Epithelial cell of alveolus of lung (primary cell): ENCODE measurements around the gene SHBG. TPM values are rescaled to one million over a fixed set of nuclear protein-coding genes. Genes with fewer than 3 reads are reported as not detected.

Experiments
- total RNA-seq: library from RNA; depleted of rRNA; stranded (reverse); fragments of >200 nt; gene quantifications from 2 replicates; pipeline ENCODE4 v1.2.1, GENCODE V29; 2015

The SHBG gene
- 0.26 and 1.4 TPM in 2 replicates for total RNA-seq

GRCh38 chr17:7629939-7630571 is at the start of gene SHBG:
TSS of gene SHBG (plus strand) at chr17:7630135. CDS start at chr17:7630173, 38 bp downstream.

DNA sequence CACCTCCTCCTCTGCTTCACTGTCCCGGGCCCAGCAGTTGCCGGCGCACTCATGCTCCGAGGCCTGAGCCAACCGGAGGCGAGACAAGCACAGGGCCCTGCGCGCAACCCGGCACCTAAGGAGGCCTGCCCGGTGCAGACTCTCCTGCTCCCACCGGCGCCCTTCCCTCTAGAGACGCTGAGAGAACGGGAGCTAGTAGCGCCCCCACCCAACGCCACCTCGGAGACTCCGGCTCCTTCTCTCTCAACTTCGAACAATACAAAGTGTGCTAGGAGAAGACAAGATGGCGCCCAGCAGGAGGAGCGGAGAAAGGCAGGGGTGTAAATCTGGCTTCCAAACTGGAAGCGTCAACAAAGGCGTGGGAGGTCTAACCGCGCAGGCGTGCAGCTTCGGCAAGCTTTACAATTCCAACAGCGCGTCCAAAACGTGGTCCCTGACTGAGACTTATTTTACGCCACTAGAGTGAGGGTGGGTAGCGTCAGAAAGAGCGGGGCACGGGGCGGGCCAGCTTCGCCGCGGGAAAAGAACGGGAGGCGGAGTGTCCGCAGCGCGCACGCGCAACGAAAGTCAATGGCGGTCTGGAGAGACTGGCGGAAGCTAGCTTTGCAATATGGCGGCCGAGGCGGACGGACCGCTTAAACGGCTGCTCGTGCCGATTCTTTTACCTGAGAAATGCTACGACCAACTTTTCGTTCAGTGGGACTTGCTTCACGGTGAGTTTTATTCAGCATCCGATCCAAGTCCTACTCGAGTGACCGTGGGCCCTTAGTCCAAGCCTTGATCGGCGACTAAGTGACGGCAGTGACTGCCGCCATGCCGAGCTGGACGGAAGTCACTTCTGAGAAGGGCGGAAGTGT is 46.5 kb upstream of the SHBG start, which contains the start of gene MPDU1:
MPDU1 (plus strand) TSS at position 600 of the 857 bp plus-strand sequence; CDS start at position 611, 11 bp downstream.

DNA sequence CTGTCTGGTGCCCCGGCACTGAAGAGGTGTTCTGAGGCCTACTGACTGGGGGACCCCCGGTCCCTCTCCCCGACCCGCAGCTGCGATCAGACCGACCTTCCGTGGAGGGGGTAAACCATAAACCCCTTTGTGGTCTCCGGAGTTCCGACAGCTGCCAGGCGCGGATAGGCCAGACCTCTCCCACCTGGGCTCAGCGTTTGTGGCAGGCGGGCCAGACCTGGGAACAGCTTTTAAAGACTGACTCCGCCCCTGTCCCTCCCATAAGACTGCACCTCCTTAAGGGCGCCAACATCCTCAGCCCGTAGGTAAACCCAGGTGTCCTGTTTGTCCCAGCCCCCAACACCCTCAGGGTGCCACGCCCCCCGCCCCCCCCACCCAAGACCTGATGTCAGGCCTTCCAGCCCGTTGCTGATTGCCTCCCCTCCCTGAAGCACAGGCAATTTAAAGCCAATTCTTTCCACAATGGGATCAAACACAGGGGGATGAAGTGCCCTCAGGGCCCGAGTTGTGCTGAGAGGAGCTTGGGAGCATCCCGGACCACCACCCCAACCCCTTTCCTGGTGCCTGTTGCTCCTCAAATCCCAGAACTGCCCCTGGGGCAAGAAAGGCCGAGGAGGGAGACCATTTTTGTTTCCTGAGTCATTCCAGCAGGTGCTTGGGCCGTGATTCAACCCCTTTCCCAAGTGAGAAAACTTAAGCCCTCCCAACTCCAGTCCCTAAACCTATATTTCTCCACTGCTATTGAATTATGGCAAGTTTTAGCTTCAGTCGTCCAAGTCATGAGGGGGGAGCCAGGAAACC is 39.8 kb upstream of the SHBG start, which contains the start of gene SOX15:
SOX15 (minus strand) TSS at position 204 of the 801 bp plus-strand sequence. CDS start 418 bp downstream, outside the sequence.

DNA sequence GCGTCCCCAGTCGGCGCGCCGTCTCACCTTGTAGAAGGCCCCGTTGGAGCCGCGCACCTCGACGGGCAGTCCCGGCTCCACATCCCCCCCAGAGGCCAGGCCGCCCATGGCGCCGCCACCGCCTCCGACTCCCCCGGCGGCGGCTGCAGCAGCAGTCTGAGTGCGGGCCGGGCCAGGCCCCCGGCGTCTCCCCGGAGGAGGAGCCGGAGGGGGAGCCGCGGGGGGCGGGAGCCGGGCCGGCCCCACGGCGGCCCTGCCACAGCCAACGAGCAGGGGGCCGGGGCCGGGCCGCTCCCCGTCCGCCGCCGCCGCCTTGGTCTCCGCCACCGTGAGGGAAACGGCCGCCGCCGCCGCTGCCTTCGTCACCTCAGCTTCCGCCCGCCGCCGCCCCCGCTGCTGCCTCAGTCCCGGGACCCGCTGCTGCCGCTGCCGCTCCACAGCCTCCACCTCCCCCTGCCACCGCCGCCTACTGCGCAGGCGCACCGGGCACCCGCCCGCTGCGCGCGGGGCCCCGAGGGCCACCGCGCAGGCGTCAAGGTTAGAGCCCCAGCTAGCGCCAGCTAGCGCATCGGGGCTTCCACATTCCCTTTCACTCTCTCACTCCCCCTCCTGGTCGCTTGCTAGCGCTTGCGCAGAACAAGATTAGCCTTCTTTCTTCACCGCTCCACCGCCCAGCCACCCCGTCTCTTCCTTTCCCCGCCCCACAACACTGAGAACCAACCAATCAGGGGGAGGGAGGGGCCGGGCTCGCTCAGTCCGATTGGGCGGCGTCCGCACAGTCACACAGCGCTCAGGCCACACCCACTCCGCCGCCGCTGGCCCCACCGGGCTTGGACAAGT is 15.3 kb upstream of the SHBG start, which contains the start of gene FXR2:
FXR2 (minus strand) TSS at position 473 of the 840 bp plus-strand sequence; CDS start at position 108, 365 bp downstream.

DNA sequence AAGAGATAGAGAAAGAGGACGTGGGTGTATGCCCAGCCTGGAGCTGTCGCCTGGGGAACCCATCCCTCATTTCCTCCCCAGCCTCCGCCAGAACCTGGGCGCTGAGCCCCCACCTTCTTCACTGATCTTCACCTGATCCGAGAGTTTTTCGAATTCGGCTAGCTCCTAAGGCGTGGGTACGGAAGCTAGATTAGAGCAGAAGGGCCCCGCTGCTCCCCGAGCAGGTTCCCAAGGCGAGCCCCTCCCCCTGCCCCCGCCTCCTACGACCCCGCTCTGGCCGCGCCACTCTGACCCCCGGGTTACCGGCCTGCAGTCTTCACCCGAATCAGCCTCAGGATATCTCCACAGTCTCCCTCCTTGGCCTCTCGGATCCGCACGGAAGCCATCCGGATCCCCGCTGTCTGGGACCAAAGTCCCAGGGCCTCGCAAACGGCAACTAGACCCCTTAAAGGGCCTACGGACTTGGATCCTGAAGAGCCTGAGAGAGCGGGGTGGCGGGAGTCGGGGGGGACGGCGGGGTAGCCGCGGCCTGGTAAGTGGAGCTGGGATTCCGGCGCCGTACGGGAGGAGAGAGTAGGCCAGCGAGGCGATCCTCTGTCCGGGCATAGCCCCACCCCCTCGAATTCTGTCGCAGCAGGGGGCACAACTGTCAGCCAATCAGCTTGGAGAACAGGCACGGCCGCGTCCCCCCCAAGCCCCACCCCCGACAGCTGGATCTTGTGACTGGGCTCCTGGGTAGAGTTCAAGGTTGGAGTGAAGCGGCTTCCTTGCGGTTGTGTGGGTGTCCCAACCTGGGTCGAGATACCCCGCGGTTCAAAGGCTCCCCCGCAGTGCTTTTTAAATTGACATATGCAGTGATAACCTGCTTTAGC is 2.4 kb upstream of the SHBG start, which contains the start of gene SAT2:
SAT2 (minus strand) TSS at position 572 of the 872 bp plus-strand sequence; CDS start at position 386, 186 bp downstream.

DNA sequence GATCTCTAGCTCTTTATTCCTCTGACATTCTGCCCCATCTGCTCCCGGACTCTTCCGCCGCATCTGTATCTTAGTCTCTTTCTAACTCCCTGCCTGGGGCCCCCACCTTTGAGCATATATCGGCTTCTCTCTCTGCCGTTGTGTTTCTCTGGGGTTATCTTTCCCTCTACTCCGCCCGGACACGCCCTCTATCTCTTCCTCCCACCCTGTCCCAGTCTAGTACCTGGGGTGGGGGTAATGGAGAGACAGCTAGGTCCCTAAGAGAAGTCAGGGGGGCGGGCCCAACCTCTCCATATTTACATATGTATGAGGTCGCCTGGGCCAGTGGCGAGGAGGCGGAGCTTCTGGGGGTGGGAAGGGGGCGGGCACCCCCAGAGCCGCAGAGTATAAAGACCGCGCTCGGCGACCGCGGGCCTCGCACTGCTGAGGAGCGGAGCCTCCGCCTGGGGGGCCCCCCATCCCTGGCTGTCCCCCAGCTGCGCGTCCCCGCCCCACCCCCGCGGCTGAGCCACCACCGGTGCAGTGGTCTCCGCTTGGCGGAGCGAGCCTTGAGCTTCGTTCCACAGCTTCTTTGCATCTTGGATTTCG is 20.7 kb downstream of the SHBG start, which contains the start of gene ATP1B2:
ATP1B2 (plus strand) TSS at position 418 of the 588 bp plus-strand sequence. CDS start 593 bp downstream, outside the sequence.

Other genes starting within 250 kb of the SHBG start
- gene TNK1, start 249.0 kb upstream of the SHBG start, total RNA-seq = 0.65 and 2.2 TPM in 2 replicates
- 60.1 and 62.8 TPM in 2 replicates for gene PLSCR3, start 235.6 kb upstream of the SHBG start, total RNA-seq
- 130 and 211 TPM in 2 replicates for gene TMEM256, start 226.0 kb upstream of the SHBG start, total RNA-seq
- gene NLGN2, start 222.3 kb upstream of the SHBG start, total RNA-seq = 18.5 and 38.1 TPM in 2 replicates
- not detected in 2 replicates for gene SPEM1, start 209.8 kb upstream of the SHBG start, total RNA-seq
- gene SPEM2, start 204.5 kb upstream of the SHBG start, total RNA-seq = not detected in 2 replicates
- gene SPEM3, start 201.3 kb upstream of the SHBG start, total RNA-seq = not detected in 2 replicates
- 3.8 and 8.9 TPM in 2 replicates for gene TMEM102, start 194.7 kb upstream of the SHBG start, total RNA-seq
- 2.1 and 7.3 TPM in 2 replicates for gene FGF11, start 190.6 kb upstream of the SHBG start, total RNA-seq
- gene CHRNB1, start 185.1 kb upstream of the SHBG start, total RNA-seq = 5.2 and 11.9 TPM in 2 replicates
- 24.3 and 39.0 TPM in 2 replicates for gene ZBTB4, start 150.5 kb upstream of the SHBG start, total RNA-seq
- gene SLC35G6, start 148.7 kb upstream of the SHBG start, total RNA-seq = not detected in 2 replicates
- 55.6 and 62.1 TPM in 2 replicates for gene POLR2A, start 145.8 kb upstream of the SHBG start, total RNA-seq
- 16.0 and 20.4 TPM in 2 replicates for gene TNFSF12, start 81.1 kb upstream of the SHBG start, total RNA-seq
- 4.1 and 4.9 TPM in 2 replicates for gene TNFSF13, start 71.4 kb upstream of the SHBG start, total RNA-seq
- 62.5 and 73.4 TPM in 2 replicates for gene SENP3, start 68.2 kb upstream of the SHBG start, total RNA-seq
- gene CD68, start 50.5 kb upstream of the SHBG start, total RNA-seq = 37.4 and 40.5 TPM in 2 replicates
- 202 and 249 TPM in 2 replicates for gene MPDU1, start 46.3 kb upstream of the SHBG start, total RNA-seq
- gene SOX15, start 40.0 kb upstream of the SHBG start, total RNA-seq = 0.52 and 2.8 TPM in 2 replicates
- gene FXR2, start 15.2 kb upstream of the SHBG start, total RNA-seq = 24.8 and 37.5 TPM in 2 replicates
- 26.6 and 100 TPM in 2 replicates for gene SAT2, start 2.3 kb upstream of the SHBG start, total RNA-seq
- gene ATP1B2, start 20.8 kb downstream of the SHBG start, total RNA-seq = 1.0 TPM in 1 of 2 replicates, not detected in the other
- gene TP53, start 57.4 kb downstream of the SHBG start, total RNA-seq = 55.3 and 73.2 TPM in 2 replicates
- gene WRAP53, start 58.3 kb downstream of the SHBG start, total RNA-seq = 6.7 and 14.0 TPM in 2 replicates
- 1.6 and 8.7 TPM in 2 replicates for gene EFNB3, start 75.1 kb downstream of the SHBG start, total RNA-seq
- gene DNAH2, start 87.6 kb downstream of the SHBG start, total RNA-seq = under 0.01 and 0.16 TPM in 2 replicates
- 3.6 and 12.4 TPM in 2 replicates for gene KDM6B, start 204.1 kb downstream of the SHBG start, total RNA-seq
- 1.9 and 3.3 TPM in 2 replicates for gene TMEM88, start 224.9 kb downstream of the SHBG start, total RNA-seq
- 41.8 and 83.4 TPM in 2 replicates for gene NAA38, start 227.4 kb downstream of the SHBG start, total RNA-seq
- gene CYB5D1, start 227.9 kb downstream of the SHBG start, total RNA-seq = 2.8 and 6.5 TPM in 2 replicates